PC-3 (cell line): ENCODE measurements around the gene CDC5L.

Source experiments
- EZH2 ChIP-seq: fragments of 300-600 bp; sonication (generic); IDR thresholded peaks from one replicate; pipeline ENCODE4 v1.6.1; 2017; ENCODE audit warnings: antibody characterized with exemption, mild to moderate bottlenecking, low read length; ENCODE audit not compliant: unreplicated experiment
- EZH2phosphoT487 ChIP-seq: fragments of 300-600 bp; sonication (generic); IDR thresholded peaks from 2 replicates; pipeline ENCODE4 v1.6.1; 2018; ENCODE audit warnings: mild to moderate bottlenecking, antibody characterized with exemption, low read length, borderline replicate concordance
- TF ChIP-seq, protein P1 (sequence below): fragments of 300-600 bp; sonication (generic); conservative IDR thresholded peaks from 2 replicates; pipeline ENCODE4 v1.5.1; 2017; ENCODE audit warnings: antibody characterized with exemption, low read depth, mild to moderate bottlenecking, low read length

GRCh38 chr6:44388887-44389286 is 1.4 kb downstream of the CDC5L start:
- TF ChIP-seq, protein P1, sequence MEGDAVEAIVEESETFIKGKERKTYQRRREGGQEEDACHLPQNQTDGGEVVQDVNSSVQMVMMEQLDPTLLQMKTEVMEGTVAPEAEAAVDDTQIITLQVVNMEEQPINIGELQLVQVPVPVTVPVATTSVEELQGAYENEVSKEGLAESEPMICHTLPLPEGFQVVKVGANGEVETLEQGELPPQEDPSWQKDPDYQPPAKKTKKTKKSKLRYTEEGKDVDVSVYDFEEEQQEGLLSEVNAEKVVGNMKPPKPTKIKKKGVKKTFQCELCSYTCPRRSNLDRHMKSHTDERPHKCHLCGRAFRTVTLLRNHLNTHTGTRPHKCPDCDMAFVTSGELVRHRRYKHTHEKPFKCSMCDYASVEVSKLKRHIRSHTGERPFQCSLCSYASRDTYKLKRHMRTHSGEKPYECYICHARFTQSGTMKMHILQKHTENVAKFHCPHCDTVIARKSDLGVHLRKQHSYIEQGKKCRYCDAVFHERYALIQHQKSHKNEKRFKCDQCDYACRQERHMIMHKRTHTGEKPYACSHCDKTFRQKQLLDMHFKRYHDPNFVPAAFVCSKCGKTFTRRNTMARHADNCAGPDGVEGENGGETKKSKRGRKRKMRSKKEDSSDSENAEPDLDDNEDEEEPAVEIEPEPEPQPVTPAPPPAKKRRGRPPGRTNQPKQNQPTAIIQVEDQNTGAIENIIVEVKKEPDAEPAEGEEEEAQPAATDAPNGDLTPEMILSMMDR = no peak
- no peak for TF ChIP-seq EZH2
- TF ChIP-seq EZH2phosphoT487 = no peak
